ENCODE measurements around the gene KLK14.

KLK14 gene

DNA sequence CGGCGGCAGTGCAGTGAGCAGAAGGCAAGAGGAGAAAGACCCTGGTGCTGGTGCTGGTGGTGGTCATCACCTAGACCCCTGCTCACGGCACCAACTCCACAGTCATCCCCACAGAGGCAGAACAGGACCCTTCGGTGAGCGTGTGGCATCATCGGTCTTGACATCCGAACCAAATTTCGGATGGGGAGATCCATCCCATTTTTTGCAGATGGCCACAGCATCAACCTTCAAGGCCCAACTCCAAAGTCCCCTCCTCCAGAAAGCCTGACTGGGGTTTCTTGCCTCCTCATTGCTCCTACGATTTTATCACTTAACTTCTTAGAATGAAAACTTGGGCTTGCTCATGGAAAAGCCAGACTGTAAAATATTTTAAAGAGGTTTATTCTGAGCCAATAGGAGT is 39.2 kb downstream of the KLK14 start:
- Histone ChIP-seq H3K9me3 (ENCODE audit: control insufficient read depth, insufficient read depth, low read length) (no peaks in the 10 kb centered on the region), H3K27me3 (ENCODE audit: control insufficient read depth, insufficient read depth, low read length) (no peaks in the 10 kb centered on the region), H3K4me3 (ENCODE audit: low read depth, low read length) (no peak overlapping the region), H3K9ac (ENCODE audit: low read depth, low read length) (no peak overlapping the region), H3K4me1 (ENCODE audit: control insufficient read depth, insufficient read depth, low read length) (peaks cover 12% of the 10 kb centered on the region; the same call in 1 of the 2 replicates), H3K27ac (ENCODE audit: low read depth, low read length) (no peak overlapping the region), H3K36me3 (ENCODE audit: control insufficient read depth, insufficient read depth, low read length) (no peaks in the 10 kb centered on the region)

DNA sequence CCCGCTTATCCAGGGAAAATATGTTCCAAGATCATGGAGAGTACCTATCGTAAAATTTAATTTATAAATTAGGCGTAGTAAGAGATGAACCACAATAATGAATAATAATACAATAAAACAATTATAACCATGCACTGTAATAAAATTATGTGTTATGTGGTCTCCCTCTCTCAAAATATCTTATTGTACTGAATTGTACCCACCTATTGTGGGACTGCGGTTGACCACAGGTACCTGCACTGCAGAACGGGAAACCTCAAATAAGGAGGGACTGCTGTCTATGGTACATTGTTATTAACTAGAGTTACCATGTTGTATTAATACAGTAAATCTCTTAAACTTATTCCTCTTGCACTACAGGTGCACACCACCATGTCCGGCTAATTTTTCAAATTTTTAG is 42.5 kb downstream of the KLK14 start:
- Histone ChIP-seq H3K4me1 (ENCODE audit: control insufficient read depth, insufficient read depth, low read length) (peaks cover 2% of the 10 kb centered on the region; the same call in 1 of the 2 replicates), H3K36me3 (ENCODE audit: control insufficient read depth, insufficient read depth, low read length) (no peaks in the 10 kb centered on the region), H3K27me3 (ENCODE audit: control insufficient read depth, insufficient read depth, low read length) (no peaks in the 10 kb centered on the region), H3K9me3 (ENCODE audit: control insufficient read depth, insufficient read depth, low read length) (no peaks in the 10 kb centered on the region), H3K4me3 (ENCODE audit: low read depth, low read length) (no peak overlapping the region), H3K27ac (ENCODE audit: low read depth, low read length) (no peak overlapping the region), H3K9ac (ENCODE audit: low read depth, low read length) (no peak overlapping the region)

DNA sequence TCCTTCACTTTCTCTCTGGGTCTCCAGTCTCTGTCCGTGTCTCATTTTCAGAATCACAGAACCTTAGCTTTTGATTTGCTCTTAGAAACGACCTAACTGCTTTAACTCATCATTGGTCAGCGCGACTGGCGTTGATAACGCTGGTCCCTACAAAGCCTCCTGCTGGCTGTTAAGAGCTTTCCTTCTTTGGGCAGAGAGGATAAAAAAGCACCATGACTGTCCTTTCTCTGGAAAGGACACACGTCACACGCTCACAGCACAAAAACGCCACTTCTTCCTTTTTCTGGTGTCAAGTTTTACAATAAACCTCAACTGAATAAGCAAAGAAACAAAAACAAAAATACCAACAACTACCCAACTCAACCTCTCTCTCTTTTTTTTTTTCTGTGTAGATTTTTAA is 46.2 kb downstream of the KLK14 start:
- no peaks in the 10 kb centered on the region for H3K27me3 ChIP-seq (ENCODE audit: control insufficient read depth, insufficient read depth, low read length)
- H3K4me1 ChIP-seq (ENCODE audit: control insufficient read depth, insufficient read depth, low read length), result no peaks in the 10 kb centered on the region
- H3K4me3 ChIP-seq (ENCODE audit: low read depth, low read length), result no peak overlapping the region
- no peaks in the 10 kb centered on the region for H3K9me3 ChIP-seq (ENCODE audit: control insufficient read depth, insufficient read depth, low read length)
- H3K27ac ChIP-seq (ENCODE audit: low read depth, low read length), result no peak overlapping the region
- H3K36me3 ChIP-seq (ENCODE audit: control insufficient read depth, insufficient read depth, low read length), result no peaks in the 10 kb centered on the region
- no peak overlapping the region for H3K9ac ChIP-seq (ENCODE audit: low read depth, low read length)

DNA sequence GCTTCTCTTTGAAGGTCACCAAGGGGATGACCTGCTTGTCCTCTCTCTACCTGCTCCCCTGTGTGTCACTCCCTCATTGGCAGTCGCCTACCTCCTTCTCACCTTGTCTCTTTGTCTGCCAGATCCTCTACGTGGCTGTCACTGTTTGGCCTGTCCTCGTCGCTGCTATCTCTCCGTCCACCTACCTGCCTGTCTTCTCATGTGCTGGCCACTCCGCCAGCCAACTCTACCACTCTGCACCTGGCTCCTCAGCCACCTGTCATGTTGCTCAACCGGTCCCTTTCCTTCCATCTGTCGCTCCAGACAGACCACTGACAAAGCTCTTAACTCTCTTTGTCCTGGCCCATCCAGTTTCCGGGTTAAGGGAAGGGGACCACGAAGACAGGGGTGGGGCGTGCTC is 48.0 kb downstream of the KLK14 start, which contains the start of gene KLK12:
TSS of gene KLK12 (minus strand) at position 299 of the 400 bp plus-strand sequence. CDS start 381 bp downstream, outside the sequence.
- no peak within 1 kb of the TSS for H3K9ac ChIP-seq (ENCODE audit: low read depth, low read length)
- H3K4me3 ChIP-seq (ENCODE audit: low read depth, low read length), result no peak within 1 kb of the TSS
- H3K27ac ChIP-seq (ENCODE audit: low read depth, low read length), result no peak within 1 kb of the TSS
- H3K9me3 ChIP-seq (ENCODE audit: control insufficient read depth, insufficient read depth, low read length), result no peaks in the 10 kb centered on the region
- H3K4me1 ChIP-seq (ENCODE audit: control insufficient read depth, insufficient read depth, low read length), result no peaks in the 10 kb centered on the region
- H3K27me3 ChIP-seq (ENCODE audit: control insufficient read depth, insufficient read depth, low read length), result no peaks in the 10 kb centered on the region
- H3K36me3 ChIP-seq (ENCODE audit: control insufficient read depth, insufficient read depth, low read length), result no peaks in the 10 kb centered on the region

DNA sequence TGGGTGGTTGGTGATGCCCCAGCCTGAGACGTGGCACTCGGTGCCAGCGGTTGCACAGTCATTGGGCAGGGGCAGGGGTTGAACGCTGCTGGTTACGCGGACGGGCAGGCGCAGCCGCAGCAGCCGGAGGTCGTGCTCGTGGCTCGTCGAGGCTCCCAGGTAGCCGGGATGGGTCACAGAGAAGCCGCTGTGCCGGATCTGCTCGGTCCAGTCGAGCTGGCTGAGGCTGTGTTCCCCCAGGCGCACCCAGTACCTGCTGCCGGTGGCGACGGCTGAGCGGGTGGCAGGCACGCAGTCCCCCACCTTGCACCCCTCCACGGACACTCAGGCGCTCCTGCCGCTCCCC is 50.8 kb downstream of the KLK14 start:
- Histone ChIP-seq H3K4me1 (ENCODE audit: control insufficient read depth, insufficient read depth, low read length) (peaks cover under 1% of the 10 kb centered on the region; the same call in 1 of the 2 replicates), H3K36me3 (ENCODE audit: control insufficient read depth, insufficient read depth, low read length) (no peaks in the 10 kb centered on the region), H3K27me3 (ENCODE audit: control insufficient read depth, insufficient read depth, low read length) (no peaks in the 10 kb centered on the region), H3K9me3 (ENCODE audit: control insufficient read depth, insufficient read depth, low read length) (no peaks in the 10 kb centered on the region), H3K27ac (ENCODE audit: low read depth, low read length) (no peak overlapping the region), H3K4me3 (ENCODE audit: low read depth, low read length) (no peak overlapping the region), H3K9ac (ENCODE audit: low read depth, low read length) (no peak overlapping the region)

DNA sequence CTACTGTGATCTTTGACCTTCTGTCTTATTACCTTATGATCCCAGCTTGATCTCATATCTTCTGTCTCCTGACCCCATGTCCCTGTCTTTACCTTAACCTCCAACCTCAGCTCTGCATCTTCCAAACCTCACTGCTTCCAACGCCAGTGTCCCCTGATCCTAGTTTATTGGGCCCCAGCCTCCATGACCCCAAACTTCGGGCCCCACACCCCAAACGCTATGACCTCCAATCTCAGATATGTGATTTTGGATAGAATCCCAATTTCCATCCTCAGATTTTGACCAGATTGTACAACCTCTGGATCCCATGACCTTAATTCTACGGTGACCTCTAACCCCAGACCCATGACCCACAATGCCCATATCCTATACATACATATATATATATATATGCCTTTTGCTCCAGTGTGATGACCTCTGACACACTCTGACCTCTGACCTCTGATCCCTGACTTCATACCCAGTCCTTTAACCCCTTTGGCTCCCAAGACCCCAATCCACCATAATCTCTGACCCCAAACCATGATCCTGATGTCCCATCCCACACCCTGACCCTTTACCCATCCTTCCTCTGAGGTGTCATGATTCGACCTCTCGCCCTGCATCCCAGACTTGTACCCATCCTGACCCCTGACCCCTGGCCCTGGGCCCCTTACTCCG is 51.3 kb downstream of the KLK14 start:
- Histone ChIP-seq H3K27ac (ENCODE audit: low read depth, low read length) (no peak overlapping the region), H3K4me3 (ENCODE audit: low read depth, low read length) (no peak overlapping the region), H3K36me3 (ENCODE audit: control insufficient read depth, insufficient read depth, low read length) (no peaks in the 10 kb centered on the region), H3K9me3 (ENCODE audit: control insufficient read depth, insufficient read depth, low read length) (no peaks in the 10 kb centered on the region), H3K27me3 (ENCODE audit: control insufficient read depth, insufficient read depth, low read length) (no peaks in the 10 kb centered on the region), H3K9ac (ENCODE audit: low read depth, low read length) (no peak overlapping the region), H3K4me1 (ENCODE audit: control insufficient read depth, insufficient read depth, low read length) (peaks cover 5% of the 10 kb centered on the region; the same call in 1 of the 2 replicates)

DNA sequence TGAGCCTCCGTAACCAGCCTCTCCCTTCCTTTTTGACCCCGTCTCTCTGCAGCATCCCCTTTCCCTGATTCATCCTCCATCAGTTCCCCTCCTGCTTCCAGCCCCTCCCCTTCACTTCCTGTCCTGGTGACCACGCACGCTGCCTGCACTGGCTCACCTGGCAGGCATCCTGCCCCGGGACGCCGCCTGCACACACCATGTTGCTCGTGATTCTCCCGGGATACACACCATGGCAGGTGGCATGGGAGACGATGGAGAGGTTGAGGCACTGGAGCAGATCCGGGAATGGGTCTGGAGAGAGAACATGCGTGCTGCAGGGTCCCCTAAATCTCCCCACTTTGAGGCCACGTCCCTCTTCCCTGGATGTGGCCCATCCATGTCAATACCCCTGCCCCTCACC is 52.1 kb downstream of the KLK14 start:
- peaks cover 9% of the 10 kb centered on the region; the same call in 1 of the 2 replicates for H3K4me1 ChIP-seq (ENCODE audit: control insufficient read depth, insufficient read depth, low read length)
- H3K4me3 ChIP-seq (ENCODE audit: low read depth, low read length), result no peak overlapping the region
- H3K36me3 ChIP-seq (ENCODE audit: control insufficient read depth, insufficient read depth, low read length), result no peaks in the 10 kb centered on the region
- no peak overlapping the region for H3K9ac ChIP-seq (ENCODE audit: low read depth, low read length)
- H3K27me3 ChIP-seq (ENCODE audit: control insufficient read depth, insufficient read depth, low read length), result no peaks in the 10 kb centered on the region
- no peaks in the 10 kb centered on the region for H3K9me3 ChIP-seq (ENCODE audit: control insufficient read depth, insufficient read depth, low read length)
- no peak overlapping the region for H3K27ac ChIP-seq (ENCODE audit: low read depth, low read length)

DNA sequence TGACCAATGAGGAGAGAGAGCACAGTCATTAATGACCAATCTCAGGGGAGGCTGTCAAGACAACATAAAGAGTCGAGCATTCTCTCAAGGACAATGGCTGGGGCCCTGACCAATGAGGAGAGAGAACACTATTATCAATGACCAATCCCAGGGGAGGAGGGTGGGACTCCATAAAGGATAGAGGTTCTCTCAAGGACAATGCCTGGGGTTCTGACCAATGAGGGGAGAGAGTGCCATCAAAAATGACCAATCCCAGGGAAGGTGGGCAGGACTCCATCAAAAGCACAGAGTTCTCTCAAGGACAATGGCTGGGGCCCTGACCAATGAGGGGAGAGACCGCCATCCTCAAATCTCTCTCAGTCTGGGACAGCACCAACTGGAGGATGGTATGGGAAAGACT is 53.0 kb downstream of the KLK14 start:
- Histone ChIP-seq H3K4me3 (ENCODE audit: low read depth, low read length) (no peak overlapping the region), H3K27ac (ENCODE audit: low read depth, low read length) (no peak overlapping the region), H3K9ac (ENCODE audit: low read depth, low read length) (no peak overlapping the region), H3K4me1 (ENCODE audit: control insufficient read depth, insufficient read depth, low read length) (peaks cover 17% of the 10 kb centered on the region; the same call in 1 of the 2 replicates), H3K27me3 (ENCODE audit: control insufficient read depth, insufficient read depth, low read length) (no peaks in the 10 kb centered on the region), H3K9me3 (ENCODE audit: control insufficient read depth, insufficient read depth, low read length) (no peaks in the 10 kb centered on the region), H3K36me3 (ENCODE audit: control insufficient read depth, insufficient read depth, low read length) (no peaks in the 10 kb centered on the region)
